Measurements from ENCODE around the gene KRTAP5-1.

- TF ChIP-seq CTCF (IDR thresholded peaks at IDR 0.05): no peak
- no peak for TF ChIP-seq POLR2A (IDR thresholded peaks at IDR 0.05)
- no peak for TF ChIP-seq POLR2AphosphoS5 (IDR thresholded peaks at IDR 0.05)
Measured at GRCh38 chr11:1534682-1535081, 50.4 kb downstream of the KRTAP5-1 start.

All from stomach (tissue), 4 donors.